ENCODE results near the gene NAGS. TPM values are rescaled to one million over a fixed set of nuclear protein-coding genes. Genes with fewer than 3 reads are reported as not detected.

NAGS gene
- total RNA-seq, 1 experiment from 2014 or later: 3.7 TPM

GRCh38 chr17:44012874-44013273 is 8.5 kb downstream of the NAGS start:
- Mint-ChIP-seq H3K36me3 (ENCODE audit: insufficient read depth in 1 of 3, low read depth in 3 of 3) (peaks cover 7 to 18% (median 16%) of the 10 kb centered on the region in 3 experiments; a peak in 6 of 7 replicates), H3K4me3 (peak overlapping the region in 1 of 2 experiments; percentile 100; a peak in 2 of 5 replicates), H3K27me3 (ENCODE audit: low read depth) (no peaks in the 10 kb centered on the region; the same call in 1 of the 2 replicates), H3K4me1 (peaks cover 13 to 17% of the 10 kb centered on the region in 2 experiments), H3K9me3 (no peaks in the 10 kb centered on the region), H3K27ac (no peak overlapping the region)
- Histone ChIP-seq H3K4me2 (ENCODE audit: insufficient read depth, insufficient read length, low read length) (no peak overlapping the region), H3K9me3 (ENCODE audit: control insufficient read depth, low read depth, low read length) (no peaks in the 10 kb centered on the region), H3K27ac (ENCODE audit: insufficient read length, low read depth, low read length) (no peak overlapping the region), H3K18ac (ENCODE audit: insufficient read length, low read depth, low read length) (no peak overlapping the region), H3T11ph (ENCODE audit: low read length) (no peak overlapping the region), H2BK12ac (ENCODE audit: insufficient read length, low read depth, low read length) (no peak overlapping the region), H3K4me1 (ENCODE audit: insufficient read depth, low read length) (peaks cover 3% of the 10 kb centered on the region; the same call in 1 of the 2 replicates), H2BK5ac (ENCODE audit: insufficient read length, low read length) (no peak overlapping the region), H4K5ac (ENCODE audit: insufficient read length, low read depth, low read length) (no peak overlapping the region), H3K79me2 (ENCODE audit: insufficient read depth, low read length) (no peaks in the 10 kb centered on the region), H3K14ac (ENCODE audit: insufficient read depth, low read length) (no peak overlapping the region), H2BK20ac (ENCODE audit: low read depth, low read length, poor library complexity, severe bottlenecking) (no peak overlapping the region), H3K27me3 (ENCODE audit: insufficient read depth, low read length) (no peaks in the 10 kb centered on the region), H3K79me1 (ENCODE audit: insufficient read depth, low read depth, low read length, poor library complexity, severe bottlenecking) (no peaks in the 10 kb centered on the region), H3K4ac (ENCODE audit: low read depth, low read length) (no peak overlapping the region), H4K91ac (ENCODE audit: insufficient read length, low read depth, low read length) (no peak overlapping the region), H3K23ac (ENCODE audit: insufficient read length, low read depth, low read length) (no peak overlapping the region), H3K9ac (ENCODE audit: extremely low read depth, insufficient read length, low read length) (no peak overlapping the region), H2BK15ac (ENCODE audit: low read depth, low read length) (no peak overlapping the region), H2AK5ac (ENCODE audit: insufficient read length, low read length) (no peak overlapping the region), H3K56ac (ENCODE audit: insufficient read length, low read depth, low read length) (no peak overlapping the region), H2BK120ac (ENCODE audit: low read depth, low read length, poor library complexity, severe bottlenecking) (no peak overlapping the region), H4K20me1 (ENCODE audit: control insufficient read depth, insufficient read depth, insufficient read length) (peaks cover 3% of the 10 kb centered on the region), H2AFZ (ENCODE audit: low read length) (no peak overlapping the region), H3K23me2 (ENCODE audit: insufficient read length, low read depth, low read length, poor library complexity, severe bottlenecking) (peaks cover 8% of the 10 kb centered on the region), H4K8ac (replicated peaks; ENCODE audit: insufficient read length, low read depth, low read length) (no peak overlapping the region)
- no peak for DNase-seq
- no CpG with 5 or more reads among the region's 14 CpGs for WGBS (ENCODE audit: extremely low coverage, insufficient read length, low lambda C conversion rate)
- TF ChIP-seq CTCF (conservative IDR thresholded peaks at IDR 0.05): no peak
